MM.1S (cell line): ENCODE measurements around the gene NHSL2.
A peak's percentile ranks its signal among the peaks of the same experiment; 100 is the strongest.

Experiments used
- DNase-seq: peaks from one replicate; pipeline ENCODE4 v3.0.0-alpha.2; 2015
- H2AFZ ChIP-seq: fragments of 300-600 bp; sonication (generic); 2 replicates; pipeline ENCODE4 v1.6.0; 2016; ENCODE audit warnings: antibody characterized with exemption, low read length
- H3F3A ChIP-seq: fragments of 300-600 bp; sonication (generic); 2 replicates; pipeline ENCODE4 v1.6.1; 2016; ENCODE audit warnings: mild to moderate bottlenecking, antibody characterized with exemption, low read length, moderate library complexity, mixed read lengths; ENCODE audit not compliant: insufficient read depth
- H3K27ac ChIP-seq: fragments of 300-600 bp; sonication (generic); 2 replicates; pipeline ENCODE4 v1.5.1; 2016; ENCODE audit warnings: mild to moderate bottlenecking, low read length
- H3K27me3 ChIP-seq: fragments of 300-600 bp; sonication (generic); replicated peaks from 2 replicates; pipeline ENCODE4 v1.6.0; 2016; ENCODE audit warnings: low read length; ENCODE audit not compliant: insufficient read depth
- H3K36me3 ChIP-seq: fragments of 300-600 bp; sonication (generic); replicated peaks from 2 replicates; pipeline ENCODE4 v1.6.1; 2016; ENCODE audit warnings: mild to moderate bottlenecking, low read length, mixed read lengths; ENCODE audit not compliant: insufficient read depth
- H3K4me1 ChIP-seq: fragments of 300-600 bp; sonication (generic); 2 replicates; pipeline ENCODE4 v1.6.1; 2016; ENCODE audit warnings: low read length, mixed read lengths
- H3K4me2 ChIP-seq: fragments of 300-600 bp; sonication (generic); 2 replicates; pipeline ENCODE4 v1.6.0; 2016; ENCODE audit warnings: low read depth, low read length
- H3K4me3 ChIP-seq: fragments of 300-600 bp; sonication (generic); 2 replicates; pipeline ENCODE4 v1.5.1; 2016; ENCODE audit warnings: low read length, mixed read lengths
- H3K79me2 ChIP-seq: fragments of 300-600 bp; sonication (generic); 2 replicates; pipeline ENCODE4 v1.6.1; 2016; ENCODE audit warnings: mixed run types, low read length, mixed read lengths
- H3K9ac ChIP-seq: fragments of 300-600 bp; sonication (generic); 2 replicates; pipeline ENCODE4 v1.6.1; 2016; ENCODE audit warnings: low read length, mixed read lengths
- H3K9me2 ChIP-seq: fragments of 300-600 bp; sonication (generic); replicated peaks from 2 replicates; pipeline ENCODE4 v1.6.1; 2016; ENCODE audit warnings: mild to moderate bottlenecking, low read length, mixed read lengths; ENCODE audit not compliant: insufficient read depth
- H3K9me3 ChIP-seq: fragments of 300-600 bp; sonication (generic); replicated peaks from 2 replicates; pipeline ENCODE4 v1.6.1; 2016; ENCODE audit warnings: mild to moderate bottlenecking, low read length, mixed read lengths; ENCODE audit not compliant: insufficient read depth
- H4K20me1 ChIP-seq: fragments of 300-600 bp; sonication (generic); 2 replicates; pipeline ENCODE4 v1.6.1; 2016; ENCODE audit warnings: mild to moderate bottlenecking, low read length, moderate library complexity, mixed read lengths; ENCODE audit not compliant: insufficient read depth
- EZH2 ChIP-seq: fragments of 300-600 bp; sonication (generic); optimal IDR thresholded peaks from 2 replicates; pipeline ENCODE3; 2017; ENCODE audit warnings: low read depth, mild to moderate bottlenecking, antibody characterized with exemption, low read length, mixed read lengths
- EZH2phosphoT487 ChIP-seq: fragments of 300-600 bp; sonication (generic); IDR thresholded peaks from 2 replicates; pipeline ENCODE4 v1.6.1; 2018; ENCODE audit warnings: antibody characterized with exemption, low read length
- TF ChIP-seq, protein P1 (sequence below): fragments of 300-600 bp; sonication (generic); IDR thresholded peaks from 2 replicates; pipeline ENCODE4 v1.5.1; 2016; ENCODE audit warnings: antibody characterized with exemption, low read length, mixed read lengths

NHSL2 gene

GRCh38 chrX:71976753-71977152 is 66.1 kb downstream of the NHSL2 start:
- H3K79me2 ChIP-seq: no peaks in the 10 kb centered on the region
- H3K9me3 ChIP-seq: no peaks in the 10 kb centered on the region
- no peak overlapping the region for H2AFZ ChIP-seq
- H3K27ac ChIP-seq: peak overlapping the region; percentile 76
- TF ChIP-seq EZH2phosphoT487: no peak
- no peak for TF ChIP-seq EZH2
- TF ChIP-seq, protein P1, sequence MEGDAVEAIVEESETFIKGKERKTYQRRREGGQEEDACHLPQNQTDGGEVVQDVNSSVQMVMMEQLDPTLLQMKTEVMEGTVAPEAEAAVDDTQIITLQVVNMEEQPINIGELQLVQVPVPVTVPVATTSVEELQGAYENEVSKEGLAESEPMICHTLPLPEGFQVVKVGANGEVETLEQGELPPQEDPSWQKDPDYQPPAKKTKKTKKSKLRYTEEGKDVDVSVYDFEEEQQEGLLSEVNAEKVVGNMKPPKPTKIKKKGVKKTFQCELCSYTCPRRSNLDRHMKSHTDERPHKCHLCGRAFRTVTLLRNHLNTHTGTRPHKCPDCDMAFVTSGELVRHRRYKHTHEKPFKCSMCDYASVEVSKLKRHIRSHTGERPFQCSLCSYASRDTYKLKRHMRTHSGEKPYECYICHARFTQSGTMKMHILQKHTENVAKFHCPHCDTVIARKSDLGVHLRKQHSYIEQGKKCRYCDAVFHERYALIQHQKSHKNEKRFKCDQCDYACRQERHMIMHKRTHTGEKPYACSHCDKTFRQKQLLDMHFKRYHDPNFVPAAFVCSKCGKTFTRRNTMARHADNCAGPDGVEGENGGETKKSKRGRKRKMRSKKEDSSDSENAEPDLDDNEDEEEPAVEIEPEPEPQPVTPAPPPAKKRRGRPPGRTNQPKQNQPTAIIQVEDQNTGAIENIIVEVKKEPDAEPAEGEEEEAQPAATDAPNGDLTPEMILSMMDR: no peak
- peaks cover 24% of the 10 kb centered on the region for H3K4me1 ChIP-seq
- H3K9me2 ChIP-seq: no peaks in the 10 kb centered on the region
- peaks cover 13% of the 10 kb centered on the region; the same call in 1 of the 2 replicates for H3F3A ChIP-seq
- peak; percentile 97 for DNase-seq
- H4K20me1 ChIP-seq: no peaks in the 10 kb centered on the region
- no peak overlapping the region for H3K4me3 ChIP-seq
- H3K36me3 ChIP-seq: no peaks in the 10 kb centered on the region
- no peaks in the 10 kb centered on the region for H3K27me3 ChIP-seq
- peak overlapping the region; percentile 32; the same call in 1 of the 2 replicates for H3K9ac ChIP-seq
- H3K4me2 ChIP-seq: peak overlapping the region; percentile 11; the same call in 1 of the 2 replicates

DNA sequence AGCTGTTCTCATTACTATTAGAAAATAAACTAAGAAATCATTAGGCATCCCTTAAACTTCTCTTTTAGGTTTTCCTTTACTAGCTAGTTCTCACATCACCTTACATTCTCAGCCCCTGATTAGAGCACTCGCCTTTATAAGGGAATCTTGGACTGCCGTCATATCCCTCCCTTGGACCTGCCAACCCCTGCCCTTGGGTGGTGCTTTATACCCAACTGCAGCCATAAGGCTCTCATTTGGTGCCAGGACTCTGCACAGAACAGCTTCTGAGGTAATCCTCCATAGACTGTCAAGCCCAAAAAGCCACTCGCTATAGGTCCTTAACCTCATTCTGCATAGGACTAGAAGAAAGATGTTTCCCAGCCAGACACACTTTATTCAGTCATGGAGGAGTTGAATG is 67.5 kb downstream of the NHSL2 start:
- no peaks in the 10 kb centered on the region for H4K20me1 ChIP-seq
- H3K9me2 ChIP-seq: no peaks in the 10 kb centered on the region
- no peaks in the 10 kb centered on the region for H3K9me3 ChIP-seq
- no peaks in the 10 kb centered on the region for H3K36me3 ChIP-seq
- H3K4me1 ChIP-seq: peaks cover 24% of the 10 kb centered on the region
- no peak overlapping the region for H3K4me2 ChIP-seq
- no peak overlapping the region for H3K9ac ChIP-seq
- H3K27ac ChIP-seq: no peak overlapping the region
- H3F3A ChIP-seq: peaks cover 13% of the 10 kb centered on the region; the same call in 1 of the 2 replicates
- no peak overlapping the region for H2AFZ ChIP-seq
- no peaks in the 10 kb centered on the region for H3K79me2 ChIP-seq
- DNase-seq: no peak
- H3K27me3 ChIP-seq: no peaks in the 10 kb centered on the region
- no peak overlapping the region for H3K4me3 ChIP-seq
- no peak for TF ChIP-seq EZH2
- TF ChIP-seq EZH2phosphoT487: no peak
- TF ChIP-seq, protein P1: no peak

DNA sequence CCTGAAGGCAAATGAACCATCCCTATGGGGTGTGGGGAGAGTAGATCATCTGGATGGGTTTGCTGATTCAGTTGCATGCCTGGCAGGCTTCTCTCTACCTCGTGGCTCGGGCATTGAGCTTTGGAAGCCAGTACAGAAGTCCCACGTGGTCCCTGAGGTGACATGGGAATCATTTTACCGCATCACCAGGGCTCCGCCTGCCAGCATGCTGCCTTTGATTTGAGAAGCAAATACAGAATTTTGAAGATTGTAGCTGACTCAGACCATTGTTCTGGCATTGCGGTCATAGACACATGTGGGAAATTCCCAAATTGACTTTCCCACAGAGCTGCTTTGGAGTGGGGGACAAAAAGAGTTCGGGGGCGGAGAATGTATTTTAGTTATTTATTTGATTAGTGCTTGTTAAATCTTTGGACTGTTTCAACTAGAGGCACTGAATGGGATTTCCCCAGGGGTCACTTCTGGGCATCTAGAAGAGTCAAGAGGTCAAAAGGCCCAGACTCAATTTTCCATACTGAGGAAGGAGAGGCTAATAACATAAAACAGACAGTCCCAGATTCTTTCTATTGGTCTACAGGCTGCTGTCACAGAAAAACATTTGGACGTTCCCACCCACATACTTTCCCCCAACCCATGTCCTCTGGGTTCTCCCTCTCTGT is 79.3 kb downstream of the NHSL2 start:
- H3K36me3 ChIP-seq: no peaks in the 10 kb centered on the region
- H3K9ac ChIP-seq: no peak overlapping the region
- TF ChIP-seq, protein P1: no peak
- TF ChIP-seq EZH2phosphoT487 (no peak), EZH2 (no peak)
- no peaks in the 10 kb centered on the region for H4K20me1 ChIP-seq
- H3K79me2 ChIP-seq: no peaks in the 10 kb centered on the region
- H2AFZ ChIP-seq: no peak overlapping the region
- H3K9me3 ChIP-seq: no peaks in the 10 kb centered on the region
- no peak overlapping the region for H3K4me3 ChIP-seq
- DNase-seq: no peak
- H3K27me3 ChIP-seq: no peaks in the 10 kb centered on the region
- no peak overlapping the region for H3K27ac ChIP-seq
- no peaks in the 10 kb centered on the region for H3F3A ChIP-seq
- H3K9me2 ChIP-seq: no peaks in the 10 kb centered on the region
- H3K4me1 ChIP-seq: no peaks in the 10 kb centered on the region
- H3K4me2 ChIP-seq: no peak overlapping the region
